Measurements from ENCODE around the gene SLAMF8.

Gene SLAMF8

GRCh38 chr1:159817276-159818041 is 9.2 kb upstream of the SLAMF8 start:
- DNase-seq (ENCODE audit: low spot score), result no peak
- Histone ChIP-seq H3K4me3 (no peak overlapping the region), H3K27ac (no peak overlapping the region)
- no peak for TF ChIP-seq CTCF (IDR thresholded peaks at IDR 0.05)

GRCh38 chr1:159821171-159821867 is 5.4 kb upstream of the SLAMF8 start:
- no peak overlapping the region for H3K4me3 ChIP-seq
- DNase-seq (ENCODE audit: low spot score), result no peak
- TF ChIP-seq CTCF (IDR thresholded peaks at IDR 0.05), result no peak
- no peak overlapping the region for H3K27ac ChIP-seq

- no peak for DNase-seq (ENCODE audit: low spot score)
- no peak for TF ChIP-seq CTCF (IDR thresholded peaks at IDR 0.05)
- no peak overlapping the region for H3K4me3 ChIP-seq
- H3K27ac ChIP-seq, result no peak overlapping the region
These were observed 3.3 kb upstream of the SLAMF8 start for GRCh38 chr1:159823406-159823805.

- Histone ChIP-seq H3K27ac (no peak overlapping the region), H3K4me3 (no peak overlapping the region)
- TF ChIP-seq CTCF (IDR thresholded peaks at IDR 0.05), result no peak
- no peak for DNase-seq (ENCODE audit: low spot score)
These were observed 1.1 kb upstream of the SLAMF8 start for GRCh38 chr1:159825564-159825963.

GRCh38 chr1:159827102-159827490 is 423 bp downstream of the SLAMF8 start:
- Histone ChIP-seq H3K27ac (peak overlapping the region in 1 of 2 donors; percentile 45), H3K4me3 (peak overlapping the region; percentile 42)
- DNase-seq (ENCODE audit: low spot score), result no peak
- no peak for TF ChIP-seq CTCF (IDR thresholded peaks at IDR 0.05)

GRCh38 chr1:159827549-159827948 is 876 bp downstream of the SLAMF8 start:
- Histone ChIP-seq H3K4me3 (peak overlapping the region; percentile 42), H3K27ac (peak overlapping the region in 1 of 2 donors; percentile 45)
- TF ChIP-seq CTCF (IDR thresholded peaks at IDR 0.05), result no peak

GRCh38 chr1:159828176-159828575 is 1.5 kb downstream of the SLAMF8 start:
- DNase-seq (ENCODE audit: low spot score), result no peak
- TF ChIP-seq CTCF (IDR thresholded peaks at IDR 0.05), result no peak
- peak overlapping the region in 1 of 2 donors; percentile 40 for H3K27ac ChIP-seq
- H3K4me3 ChIP-seq, result peak overlapping the region; percentile 28

More at GRCh38 chr1:159827549-159827948, 876 bp downstream of the SLAMF8 start:
- DNase-seq (ENCODE audit: low spot score), result no peak
